Suprapubic skin (tissue), 4 donors: ENCODE measurements around the gene RALB. TPM values are rescaled to one million over a fixed set of nuclear protein-coding genes. Genes with fewer than 3 reads are reported as not detected.
A peak's percentile ranks its signal among the peaks of the same experiment; 100 is the strongest.
"Not testable (repeated sequence)": the region's sequence is repeated elsewhere in the genome, so short reads cannot be mapped to it uniquely, and the experiment has no call there.

Experiments
- DNase-seq, 2 donors: peaks; one replicate each; pipeline ENCODE4 v3.0.0-alpha.2; 2019; ENCODE audit warnings: low spot score in 2 of 2
- H3K27ac ChIP-seq: fragments of 200-600 bp; sonication (generic); one replicate; pipeline ENCODE4 v1.5.1; 2019
- H3K27me3 ChIP-seq: fragments of 200-600 bp; sonication (generic); one replicate; pipeline ENCODE4 v1.5.1; 2019
- H3K36me3 ChIP-seq: fragments of 200-600 bp; sonication (generic); one replicate; pipeline ENCODE4 v1.5.1; 2019
- H3K4me1 ChIP-seq: fragments of 200-600 bp; sonication (generic); one replicate; pipeline ENCODE4 v1.5.1; 2019
- H3K4me3 ChIP-seq: fragments of 200-600 bp; sonication (generic); one replicate; pipeline ENCODE4 v1.5.1; 2019; ENCODE audit warnings: mild to moderate bottlenecking
- H3K9me3 ChIP-seq: fragments of 200-600 bp; sonication (generic); one replicate; pipeline ENCODE4 v1.5.1; 2019
- CTCF ChIP-seq, 2 donors: fragments of 200-600 bp in 1 of 2; fragments of 450-650 bp in 1 of 2; sonication (generic) in 1 of 2; IDR thresholded peaks; one replicate each; pipeline ENCODE4 v1.5.1; 2016 to 2019; ENCODE audit warnings: antibody characterized with exemption in 2 of 2, mild to moderate bottlenecking in 1 of 2, moderate library complexity in 1 of 2
- EP300 ChIP-seq: sonication (generic); formaldehyde crosslinking; IDR thresholded peaks from one replicate; pipeline ENCODE4 v1.6.1; 2017; ENCODE audit warnings: antibody characterized with exemption
- POLR2A ChIP-seq, 2 donors: fragments of 450-650 bp; IDR thresholded peaks; one replicate each; pipeline ENCODE4 v1.6.1; 2017; ENCODE audit warnings: antibody characterized with exemption in 2 of 2, mild to moderate bottlenecking in 2 of 2, moderate library complexity in 2 of 2
- POLR2AphosphoS5 ChIP-seq, 3 donors: sonication (generic); formaldehyde crosslinking; IDR thresholded peaks; one replicate each; pipeline ENCODE4 v1.6.1; 2017; ENCODE audit warnings: antibody characterized with exemption in 3 of 3
- WGBS: methylation state at CpG from one replicate; pipeline ENCODE4 v1.1.5; 2018; 5-methylcytosine and 5-hydroxymethylcytosine counted together
- total RNA-seq, 4 donors: library from RNA; depleted of rRNA; stranded (reverse); fragments of >200 nt; gene quantifications; one replicate each; pipeline ENCODE4 v1.1.0, GENCODE V29; 2016

The RALB gene
- total RNA-seq, 4 donors from 2014 or later = 21.3 to 37.0 (median 30.5) TPM

GRCh38 chr2:120319686-120320317, 67.2 kb downstream of the RALB start:
- Histone ChIP-seq H3K4me1 (peaks cover 37% of the 10 kb centered on the region), H3K4me3 (no peak overlapping the region), H3K27ac (peak overlapping the region; percentile 74), H3K9me3 (no peaks in the 10 kb centered on the region), H3K36me3 (no peaks in the 10 kb centered on the region), H3K27me3 (no peaks in the 10 kb centered on the region)
- no peak for DNase-seq
- 64% methylated on average over 16 of the region's 18 CpGs for WGBS
- no peak for TF ChIP-seq POLR2A (IDR thresholded peaks at IDR 0.05)
- no peak for TF ChIP-seq CTCF (IDR thresholded peaks at IDR 0.05)
- no peak for TF ChIP-seq POLR2AphosphoS5 (IDR thresholded peaks at IDR 0.05)
- TF ChIP-seq EP300 = no peak

GRCh38 chr2:120320318-120320851, 67.7 kb downstream of the RALB start:
- H3K9me3 ChIP-seq = no peaks in the 10 kb centered on the region
- peak overlapping the region; percentile 74 for H3K27ac ChIP-seq
- no peaks in the 10 kb centered on the region for H3K36me3 ChIP-seq
- 62% methylated on average over 9 of the region's 10 CpGs for WGBS
- peaks cover 37% of the 10 kb centered on the region for H3K4me1 ChIP-seq
- no peak for DNase-seq
- no peak overlapping the region for H3K4me3 ChIP-seq
- TF ChIP-seq POLR2AphosphoS5 (IDR thresholded peaks at IDR 0.05) = peak in 1 of 3 donors; percentile 3
- no peak for TF ChIP-seq POLR2A (IDR thresholded peaks at IDR 0.05)
- no peaks in the 10 kb centered on the region for H3K27me3 ChIP-seq

GRCh38 chr2:120320887-120321556, 68.4 kb downstream of the RALB start:
- not testable (repeated sequence) for H3K27ac ChIP-seq, H3K36me3 ChIP-seq, DNase-seq, H3K9me3 ChIP-seq, H3K4me3 ChIP-seq, H3K27me3 ChIP-seq
- H3K4me1 ChIP-seq = peaks cover 37% of the 10 kb centered on the region
- WGBS = 84% methylated on average over 5 of the region's 5 CpGs

GRCh38 chr2:120321721-120322284, 69.2 kb downstream of the RALB start:
- DNase-seq = no peak
- H3K4me3 ChIP-seq = no peak overlapping the region
- H3K9me3 ChIP-seq = no peaks in the 10 kb centered on the region
- H3K36me3 ChIP-seq = no peaks in the 10 kb centered on the region
- H3K27ac ChIP-seq = no peak overlapping the region
- 85% methylated on average over 10 of the region's 10 CpGs for WGBS
- H3K27me3 ChIP-seq = no peaks in the 10 kb centered on the region
- TF ChIP-seq CTCF (IDR thresholded peaks at IDR 0.05) = no peak
- no peak for TF ChIP-seq POLR2A (IDR thresholded peaks at IDR 0.05)
- no peak for TF ChIP-seq EP300
- no peak for TF ChIP-seq POLR2AphosphoS5 (IDR thresholded peaks at IDR 0.05)
- peaks cover 37% of the 10 kb centered on the region for H3K4me1 ChIP-seq

- peaks cover 37% of the 10 kb centered on the region for H3K4me1 ChIP-seq
- H3K36me3 ChIP-seq = no peaks in the 10 kb centered on the region
- no peaks in the 10 kb centered on the region for H3K9me3 ChIP-seq
- H3K27ac ChIP-seq = no peak overlapping the region
- TF ChIP-seq POLR2AphosphoS5 (IDR thresholded peaks at IDR 0.05) (no peak), CTCF (IDR thresholded peaks at IDR 0.05) (no peak), EP300 (no peak), POLR2A (IDR thresholded peaks at IDR 0.05) (no peak)
- no peak overlapping the region for H3K4me3 ChIP-seq
- WGBS = 92% methylated on average over 7 of the region's 7 CpGs
- no peaks in the 10 kb centered on the region for H3K27me3 ChIP-seq
- no peak for DNase-seq
Measured at GRCh38 chr2:120322329-120322728, 69.7 kb downstream of the RALB start.

GRCh38 chr2:120323214-120323613, 70.6 kb downstream of the RALB start:
- no peaks in the 10 kb centered on the region for H3K9me3 ChIP-seq
- no peaks in the 10 kb centered on the region for H3K36me3 ChIP-seq
- H3K4me3 ChIP-seq = no peak overlapping the region
- no peak overlapping the region for H3K27ac ChIP-seq
- peak in 1 of 2 donors; percentile 75 for DNase-seq
- H3K4me1 ChIP-seq = peaks cover 37% of the 10 kb centered on the region
- TF ChIP-seq POLR2A (IDR thresholded peaks at IDR 0.05) = no peak
- TF ChIP-seq EP300 = no peak
- no peak for TF ChIP-seq CTCF (IDR thresholded peaks at IDR 0.05)
- WGBS = 75% methylated on average over 10 of the region's 10 CpGs
- H3K27me3 ChIP-seq = no peaks in the 10 kb centered on the region
